NAMALWA (cell line): ENCODE results near the gene LRRC32.
"Not testable (repeated sequence)": the region's sequence is repeated elsewhere in the genome, so short reads cannot be mapped to it uniquely, and the experiment has no call there.

Experiments used
- DNase-seq: peaks from one replicate; pipeline ENCODE4 v3.0.0-alpha.2; 2015; ENCODE audit warnings: low spot score

LRRC32 gene

DNA sequence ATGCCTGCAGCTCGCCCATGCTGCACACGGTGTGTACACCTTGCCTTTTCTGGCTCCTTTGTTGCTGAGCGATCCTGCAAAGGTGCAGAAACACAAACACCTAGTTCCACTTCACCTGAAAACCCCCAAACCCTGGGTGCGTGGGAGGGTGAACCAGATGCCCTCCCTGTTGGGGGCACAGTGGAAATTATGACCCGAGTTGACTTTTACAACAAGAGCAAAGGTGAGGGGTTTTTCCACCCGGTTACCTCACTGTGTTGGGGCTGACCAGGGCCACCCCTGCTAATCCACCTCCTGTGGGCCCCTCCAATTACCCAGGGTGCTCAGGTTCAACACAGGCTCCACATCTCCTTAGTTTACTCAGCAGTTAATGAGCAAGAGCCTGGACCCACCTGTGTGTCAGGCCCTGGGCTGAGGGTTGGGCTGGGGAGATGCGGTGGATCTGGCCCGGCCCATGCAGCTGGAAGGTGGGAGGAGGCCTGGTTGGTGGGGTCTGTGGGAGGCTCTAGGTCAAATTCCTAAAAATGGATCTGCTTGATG, 42.1 kb downstream of the LRRC32 start:
- no peak for DNase-seq

DNA sequence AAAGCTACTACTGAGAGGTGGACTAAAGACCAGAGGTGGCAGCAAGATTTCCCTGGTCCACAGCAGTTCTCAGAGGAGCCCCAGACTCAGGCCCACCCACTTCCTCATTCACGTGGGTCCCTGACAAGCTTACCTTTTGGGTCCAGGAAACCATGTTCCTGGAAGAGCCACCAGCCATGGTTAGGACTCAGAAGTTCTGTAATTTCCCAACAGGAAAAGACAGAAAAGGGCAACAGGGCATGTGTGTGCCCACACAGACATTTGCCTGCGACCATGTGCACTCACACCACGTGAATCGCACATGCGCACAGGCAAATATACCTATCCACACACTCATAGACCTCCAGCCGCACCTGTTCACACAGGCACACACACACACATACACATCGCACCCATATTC, 42.9 kb downstream of the LRRC32 start:
- DNase-seq, result peak; percentile 22

DNA sequence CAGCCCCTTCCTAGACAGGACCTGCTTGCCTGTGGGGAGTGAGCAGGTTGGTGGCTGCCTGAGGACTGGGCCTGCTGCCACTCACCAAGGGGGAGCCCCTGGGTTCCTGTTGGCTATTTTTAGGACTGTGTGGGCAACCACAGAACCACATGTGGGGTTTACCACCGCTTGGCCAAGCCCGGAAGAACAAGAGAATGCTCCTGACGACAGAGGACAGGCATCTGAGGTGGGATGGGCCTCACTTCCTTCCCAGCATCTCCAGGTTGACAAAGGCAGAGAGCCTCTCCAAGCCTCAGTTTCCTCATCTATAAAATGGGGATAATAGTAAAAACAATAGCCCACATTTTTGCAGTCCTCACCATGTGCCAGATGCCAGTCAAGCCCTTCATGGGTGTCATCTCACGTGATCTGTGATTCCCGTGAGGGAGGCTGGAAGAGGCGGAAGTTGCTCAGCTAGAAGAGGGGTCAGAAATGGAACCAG, 43.6 kb downstream of the LRRC32 start:
- peak; percentile 83 for DNase-seq

DNA sequence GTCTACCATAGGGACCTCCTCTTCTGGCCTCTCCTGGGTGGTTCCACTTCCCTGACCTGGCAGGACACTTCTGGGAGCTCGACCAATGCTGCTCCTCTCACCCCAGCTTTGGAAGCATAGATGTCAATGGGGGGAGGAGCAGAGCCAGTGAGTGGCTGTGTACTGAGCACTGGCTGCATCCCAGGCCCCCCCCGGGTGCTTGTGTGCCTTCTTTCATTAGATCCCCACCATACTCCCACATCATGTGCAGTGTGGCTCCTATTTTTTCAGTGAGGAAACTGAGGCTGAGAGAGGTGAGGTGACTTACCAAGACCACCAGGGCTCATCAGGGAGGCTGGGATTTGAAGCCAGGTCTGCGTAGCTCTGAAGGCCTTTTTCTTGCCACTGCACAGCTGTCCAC, 44.3 kb downstream of the LRRC32 start:
- no peak for DNase-seq

DNA sequence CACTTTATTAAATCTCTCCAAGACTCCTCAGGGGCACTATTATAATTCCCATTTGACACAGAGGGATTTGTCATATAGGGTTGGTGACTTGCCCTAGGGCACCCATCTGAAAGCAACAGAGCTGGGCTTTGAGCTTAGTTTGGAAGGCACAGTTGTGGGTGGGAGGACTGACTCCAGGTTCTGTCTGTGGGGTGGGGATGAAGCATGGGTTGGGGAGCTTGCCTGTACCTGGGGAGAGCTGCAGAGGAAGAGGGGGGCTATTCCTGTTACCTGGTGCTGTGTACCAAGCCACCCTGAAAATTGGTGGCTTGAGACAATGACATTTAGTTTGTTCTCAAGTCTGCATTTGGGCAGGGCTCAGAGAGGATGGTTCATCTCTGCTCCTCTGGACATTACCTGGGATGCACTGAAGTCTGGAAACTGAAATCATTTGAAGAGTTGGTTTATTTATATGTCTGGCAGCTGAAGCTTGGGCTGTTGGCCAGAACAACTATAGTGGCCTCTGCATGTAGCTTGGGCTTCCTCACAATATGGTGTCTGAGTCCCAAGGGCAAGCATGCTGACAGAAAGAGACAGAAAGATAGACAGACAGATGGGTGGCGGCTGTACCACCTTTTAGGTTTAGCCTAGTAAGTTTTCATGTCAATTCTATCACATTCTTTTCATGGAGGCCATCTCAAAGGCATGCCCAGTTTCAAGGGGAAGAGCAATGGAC, 44.9 kb downstream of the LRRC32 start:
- DNase-seq, result no peak

DNA sequence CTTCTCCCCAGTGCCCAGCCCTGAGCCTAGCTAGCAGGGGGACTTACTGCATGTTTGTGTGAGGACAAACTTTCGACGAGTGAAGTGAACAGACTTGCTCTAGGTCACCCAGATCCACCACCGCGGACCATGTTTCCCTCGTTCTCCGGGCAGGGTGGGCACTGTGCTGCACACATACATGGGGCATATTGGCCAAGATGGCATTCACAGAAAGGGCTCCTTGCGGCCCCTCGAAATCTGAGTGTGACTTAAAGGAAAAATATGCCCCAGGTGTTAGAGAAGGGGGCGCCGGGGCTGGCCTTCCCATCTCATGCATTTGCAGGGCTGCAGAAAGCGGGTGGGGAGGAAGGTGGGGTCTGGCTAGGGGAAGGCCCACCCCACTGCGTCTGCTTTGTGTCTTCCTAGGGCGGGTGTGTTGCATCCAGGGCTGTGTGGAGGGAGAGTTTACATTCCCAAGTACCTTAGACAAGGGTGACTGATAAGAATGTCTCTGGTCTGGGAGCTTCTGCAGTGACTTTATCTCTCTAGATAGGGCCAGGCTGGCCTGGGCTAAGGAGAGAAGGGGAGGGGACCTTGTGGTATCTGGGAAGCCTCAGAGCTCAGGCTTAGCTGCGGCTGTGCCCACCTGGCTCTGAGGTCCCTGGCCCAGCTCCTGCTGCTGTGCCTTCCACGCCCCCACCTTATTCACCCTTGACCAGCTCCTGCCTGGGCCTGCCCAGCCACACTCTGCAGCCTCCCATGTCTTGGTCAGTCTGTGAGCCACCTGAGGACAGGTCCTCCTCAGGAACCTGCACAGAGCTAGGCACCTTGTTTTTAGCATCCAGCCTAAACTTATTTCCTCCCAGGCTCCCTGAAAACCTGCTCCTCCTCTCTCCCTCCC, 45.8 kb downstream of the LRRC32 start:
- DNase-seq, result no peak

DNA sequence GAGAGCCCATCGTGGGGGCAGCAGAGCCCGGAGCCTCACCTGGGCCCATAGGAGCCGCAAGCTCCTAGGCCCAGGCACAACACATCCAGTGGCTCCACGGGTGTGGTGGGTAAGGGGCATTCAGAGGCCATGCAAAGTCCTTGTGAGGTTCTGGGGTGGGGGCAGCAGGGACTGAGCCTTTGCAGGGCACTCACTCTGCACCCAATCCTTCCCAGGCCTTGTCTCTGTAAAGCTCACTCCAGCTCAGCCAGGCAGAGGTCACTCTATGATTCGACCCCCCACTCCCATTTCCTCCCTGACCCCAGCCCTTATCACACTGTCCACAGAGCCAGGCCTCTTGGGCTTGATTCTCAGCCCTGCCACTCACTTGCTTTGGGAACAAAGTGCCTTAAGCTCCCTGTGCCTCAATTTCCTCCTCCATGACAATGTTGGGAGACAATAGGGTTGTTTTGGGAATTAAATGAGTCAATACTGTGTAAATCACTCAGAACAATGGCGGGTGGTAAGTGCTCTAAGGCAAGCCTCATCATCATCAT, 46.6 kb downstream of the LRRC32 start:
- no peak for DNase-seq

DNA sequence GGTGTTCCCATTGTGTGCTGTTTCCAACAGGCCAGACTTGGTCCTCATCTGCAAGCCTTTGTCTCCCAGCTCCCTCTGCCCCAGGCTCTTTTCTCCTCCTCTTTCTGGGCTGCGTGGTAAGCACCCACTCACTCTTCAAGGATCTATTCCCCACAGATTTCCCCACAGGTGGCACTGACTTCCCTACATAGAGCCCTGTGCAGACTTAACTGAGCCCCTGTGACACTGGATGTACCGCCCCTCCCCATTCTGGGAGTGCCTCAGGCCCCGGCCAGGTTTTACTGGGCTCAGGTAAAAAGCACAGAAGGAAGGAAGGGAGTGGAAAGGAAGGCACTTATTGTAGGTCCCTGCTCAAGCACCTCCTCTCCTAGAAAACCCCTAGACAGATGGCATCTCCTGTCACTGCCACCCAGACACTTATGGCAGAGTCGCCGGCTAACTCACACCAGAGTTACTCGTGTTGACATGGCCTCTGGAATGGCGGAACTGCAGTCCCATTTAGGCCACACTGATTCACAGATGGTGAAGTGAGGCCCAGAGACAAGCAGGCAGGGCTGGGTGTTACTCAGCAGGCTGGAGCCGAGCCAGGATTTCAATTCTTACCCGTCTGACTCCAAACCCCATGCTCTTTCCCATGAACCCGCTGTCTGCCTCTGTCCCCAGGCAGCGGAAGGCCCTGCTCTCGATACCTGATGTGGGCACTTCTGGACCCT, 47.2 kb downstream of the LRRC32 start:
- no peak for DNase-seq

DNA sequence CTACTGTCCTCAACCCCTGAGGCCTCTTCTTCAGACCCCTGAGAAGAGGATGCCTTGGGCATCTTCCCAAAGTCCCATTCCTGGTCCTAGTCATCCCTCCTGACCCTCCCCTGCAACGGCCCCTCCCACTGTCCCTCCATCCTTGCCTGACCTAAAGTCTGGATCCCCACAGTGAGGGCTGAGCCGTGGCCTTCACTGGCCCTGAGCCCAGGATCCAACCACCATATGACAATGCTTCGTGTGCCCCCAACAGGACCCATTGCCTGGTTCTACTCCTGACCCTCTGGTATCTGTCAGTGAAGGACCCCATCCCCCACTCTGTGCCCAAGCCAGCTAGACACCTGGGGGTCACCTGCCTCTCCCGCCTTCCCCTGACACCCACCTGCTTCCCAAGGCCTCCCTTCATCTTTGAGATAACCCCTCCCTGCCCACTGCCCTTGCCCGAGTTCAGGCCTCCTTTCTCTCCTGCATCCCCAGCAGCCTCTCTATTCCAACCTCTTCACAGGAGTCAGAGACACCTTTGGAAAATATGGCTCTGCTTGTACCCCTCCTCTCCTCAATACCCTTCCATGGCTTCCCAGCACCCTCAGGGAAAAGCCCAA, 48.0 kb downstream of the LRRC32 start:
- DNase-seq, result no peak

DNA sequence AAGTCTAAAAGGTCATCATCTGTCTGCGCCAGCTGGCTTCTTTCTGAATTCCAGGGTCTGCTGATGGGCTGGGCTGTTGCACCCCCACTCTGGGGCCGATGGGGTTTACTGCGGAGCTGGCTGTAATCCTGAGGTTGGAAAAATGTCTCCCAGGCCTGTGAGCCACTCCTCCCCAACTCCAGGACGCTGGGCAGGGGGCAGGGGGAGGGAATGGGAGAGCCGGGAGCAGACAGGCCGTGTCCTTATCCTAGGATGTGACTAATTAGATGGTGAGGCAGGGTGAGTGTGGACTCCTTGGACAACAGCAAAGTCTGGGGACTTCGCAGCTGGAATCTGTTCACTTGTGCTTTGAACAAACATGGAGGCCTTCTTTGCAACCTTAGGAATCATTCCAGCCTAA, 48.7 kb downstream of the LRRC32 start:
- DNase-seq, result no peak

DNA sequence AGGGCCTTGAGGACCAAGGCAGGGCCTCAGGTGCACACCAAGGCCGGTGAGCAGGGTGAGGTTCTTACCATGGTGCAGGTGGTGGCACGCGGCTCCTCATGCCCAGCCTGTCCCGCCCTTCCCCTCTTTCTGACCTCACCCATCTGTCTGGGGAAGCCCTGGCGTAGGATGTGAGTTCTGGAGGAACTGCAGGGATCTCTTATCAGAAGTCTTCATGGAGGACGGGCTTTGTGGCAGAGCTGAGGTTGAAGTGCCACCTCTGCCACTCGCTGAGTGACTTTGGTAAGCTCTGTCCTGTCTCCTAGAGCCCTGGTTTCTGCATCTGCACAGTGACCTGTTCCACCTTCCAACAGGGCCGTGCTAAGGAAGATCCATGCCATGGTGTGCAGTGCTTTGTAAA, 49.1 kb downstream of the LRRC32 start:
- DNase-seq, result no peak

DNA sequence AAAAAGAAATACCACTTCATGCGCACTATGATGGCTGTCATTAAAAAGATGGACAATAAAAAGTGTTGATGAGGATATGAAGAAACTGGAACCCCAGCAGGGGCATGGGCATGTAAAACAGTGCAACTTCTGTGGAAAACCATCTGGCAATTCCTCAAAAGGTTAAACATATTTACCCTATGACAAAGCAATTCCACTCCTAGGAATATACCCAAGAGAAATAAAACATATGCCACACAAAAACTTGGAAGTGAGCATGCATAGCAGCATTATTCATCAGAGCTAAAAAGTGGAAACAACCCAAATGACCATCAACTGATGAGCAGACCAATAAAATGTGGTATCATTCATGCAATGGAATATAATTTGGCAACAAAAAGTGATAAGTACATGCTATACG, 50.1 kb downstream of the LRRC32 start:
- DNase-seq, result no peak

DNA sequence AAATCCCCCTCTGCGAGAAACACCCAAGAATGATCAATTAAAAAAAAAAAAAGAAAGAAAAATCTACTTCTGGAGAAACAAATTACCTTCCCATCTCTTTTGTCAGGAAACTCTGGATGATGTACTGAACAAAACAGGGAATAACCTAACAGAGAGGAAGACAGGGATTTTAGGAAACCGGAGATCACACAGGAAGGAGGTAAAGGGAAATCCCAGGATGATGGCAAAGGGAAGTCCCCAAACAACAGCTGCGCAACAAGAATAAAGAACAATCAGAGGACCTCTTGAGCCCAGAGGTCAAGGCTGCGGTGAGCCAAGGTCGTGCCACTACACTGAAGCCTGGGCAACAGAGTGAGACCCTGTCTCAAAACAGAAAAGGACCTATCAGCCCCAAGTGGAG, 50.7 kb downstream of the LRRC32 start:
- DNase-seq, result not testable (repeated sequence)

DNA sequence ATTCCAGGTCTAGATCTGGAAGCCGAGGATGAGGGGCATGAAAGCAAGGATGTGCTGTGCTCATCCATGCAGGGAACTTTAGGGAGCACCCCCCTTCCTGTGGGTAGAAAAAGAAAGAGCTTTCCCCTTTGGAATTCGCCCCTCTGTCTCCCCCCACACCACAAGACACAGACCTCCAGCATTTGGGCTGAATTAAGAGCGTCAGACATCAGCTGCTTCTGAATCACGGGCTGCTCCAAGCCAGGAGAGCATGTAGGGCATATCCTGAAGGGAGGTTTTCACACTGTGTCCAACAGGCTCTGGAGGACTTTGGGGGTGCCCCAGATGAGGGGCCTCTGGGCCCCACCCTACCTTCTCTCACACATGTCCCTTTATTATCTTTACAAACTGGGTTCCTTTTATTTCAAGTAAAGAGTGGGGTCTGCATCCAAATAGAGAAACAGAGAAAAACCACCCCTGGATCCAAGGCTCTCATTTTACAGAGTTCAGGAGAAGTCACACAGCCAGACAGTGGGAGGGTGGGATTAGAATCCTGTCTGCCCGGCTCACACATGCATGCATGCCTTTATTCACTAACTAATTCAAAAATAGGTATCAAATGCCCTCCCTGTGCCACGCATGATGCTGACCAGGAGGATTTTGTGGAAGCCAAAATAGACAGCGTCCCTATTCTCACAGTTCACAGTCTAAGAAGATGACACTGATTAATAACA, 52.8 kb downstream of the LRRC32 start:
- DNase-seq, result no peak

DNA sequence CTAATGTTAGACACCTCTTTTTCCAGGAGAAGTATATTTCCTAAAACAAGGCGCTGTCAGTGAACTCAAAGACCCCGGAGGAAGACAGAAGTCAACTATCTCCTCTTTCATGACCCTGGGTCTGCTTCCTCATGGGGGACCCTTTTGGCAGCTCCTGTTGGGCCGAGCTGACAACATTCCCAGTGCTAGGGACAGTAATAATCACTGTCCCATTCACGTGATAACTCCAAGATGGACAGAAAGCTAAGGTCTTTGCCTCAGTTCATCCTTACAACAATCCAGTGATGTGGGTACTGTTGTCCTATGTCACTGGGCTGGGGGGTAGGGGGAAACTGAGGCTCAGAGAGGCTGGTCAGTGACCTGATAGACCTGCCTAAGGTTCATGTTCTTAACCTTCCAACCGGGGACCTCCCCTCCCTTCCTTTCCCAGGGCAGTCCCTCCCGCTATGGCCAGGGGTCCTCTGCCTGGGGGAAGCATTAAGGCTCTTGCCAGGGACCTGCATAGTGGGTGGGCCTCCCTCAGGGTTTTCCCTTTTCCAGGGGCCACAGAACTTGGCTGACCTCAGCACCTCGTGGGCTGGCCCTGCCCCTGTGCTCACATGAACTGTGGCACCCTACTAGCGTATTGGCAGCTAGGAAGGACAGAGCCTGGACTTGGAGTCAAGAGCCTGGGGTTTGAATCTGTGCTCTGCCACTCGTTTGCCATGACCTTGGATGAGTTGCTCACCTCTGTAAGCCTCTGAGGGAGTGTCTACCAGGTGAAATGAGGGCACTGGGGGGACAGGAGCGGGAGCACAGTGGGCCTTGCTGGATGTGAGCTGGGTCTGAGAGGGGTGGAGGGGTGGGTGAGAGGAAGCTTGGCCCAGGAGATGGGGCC, 53.6 kb downstream of the LRRC32 start:
- no peak for DNase-seq

DNA sequence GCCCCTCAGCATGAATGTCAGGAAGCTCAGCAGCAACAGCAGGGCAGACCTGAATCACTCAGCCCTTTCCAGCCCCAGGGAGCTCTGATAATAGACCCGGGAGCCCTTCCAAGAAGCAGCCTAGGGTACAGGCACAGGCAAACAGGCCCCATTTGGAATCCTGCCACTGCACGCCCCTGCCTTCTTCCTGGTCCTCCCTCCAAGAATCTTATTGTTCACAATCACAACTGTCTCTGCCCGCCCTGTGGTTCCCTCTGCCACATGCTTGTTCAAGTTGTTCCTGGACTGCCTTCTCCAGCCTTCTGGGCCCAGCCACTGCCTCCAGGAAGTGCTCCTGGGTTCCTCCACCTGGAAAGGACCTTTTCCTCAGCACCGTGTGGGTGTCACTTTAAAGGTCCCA, 54.6 kb downstream of the LRRC32 start:
- DNase-seq, result no peak

DNA sequence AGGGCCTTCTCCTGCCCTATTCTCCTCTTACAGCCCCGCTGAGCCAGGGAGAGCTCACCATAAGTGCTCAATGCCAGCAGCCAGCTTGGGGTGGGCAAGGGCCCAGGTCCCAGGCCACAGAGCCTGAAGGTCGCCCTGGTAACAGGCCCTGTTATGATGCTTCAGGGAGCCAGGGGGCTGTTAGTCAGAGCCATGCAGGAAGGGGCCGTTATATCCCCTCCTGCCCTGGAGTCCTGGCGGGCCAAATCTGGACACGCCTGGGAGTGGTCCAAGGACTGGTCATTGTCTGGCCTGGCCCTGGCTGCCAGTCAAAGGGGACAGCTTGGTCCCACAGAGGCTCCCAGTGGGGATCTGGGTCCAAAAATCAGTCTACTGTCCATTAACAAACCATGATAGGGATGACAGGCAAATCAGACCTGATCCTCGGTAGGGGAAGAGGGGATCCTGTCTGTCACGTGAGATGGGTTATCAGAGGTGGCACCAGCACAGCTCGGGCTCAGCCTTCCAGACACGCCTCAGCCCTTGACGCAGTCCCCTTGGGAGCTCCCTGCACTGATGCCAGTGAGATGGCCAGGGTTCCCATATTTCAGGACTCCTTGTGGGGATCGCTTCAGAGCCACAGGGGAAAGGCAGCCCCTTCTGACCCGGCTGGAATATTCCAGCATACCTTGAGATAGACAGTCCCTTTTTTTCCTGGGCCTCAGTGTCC, 55.9 kb downstream of the LRRC32 start:
- DNase-seq, result no peak

DNA sequence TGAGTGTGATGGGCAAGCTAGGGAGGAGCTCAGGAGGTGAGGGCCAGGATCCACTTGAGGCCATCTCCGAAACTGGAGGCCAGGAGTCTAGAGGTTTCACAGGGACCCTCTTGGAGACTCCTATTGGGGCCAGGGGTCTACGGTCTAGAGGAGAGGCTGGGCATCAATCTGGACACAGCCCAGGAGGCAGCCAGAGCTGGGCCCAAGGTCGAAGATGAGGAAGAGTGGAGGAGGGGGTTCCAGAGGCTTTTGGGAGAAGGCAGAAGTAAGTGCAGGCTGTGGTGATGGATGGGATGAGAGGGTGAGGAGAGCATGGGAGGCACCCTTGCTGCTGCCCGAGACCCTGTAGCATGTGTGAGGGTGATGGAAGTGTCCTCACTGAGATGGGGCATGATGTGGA, 56.6 kb downstream of the LRRC32 start:
- no peak for DNase-seq

DNA sequence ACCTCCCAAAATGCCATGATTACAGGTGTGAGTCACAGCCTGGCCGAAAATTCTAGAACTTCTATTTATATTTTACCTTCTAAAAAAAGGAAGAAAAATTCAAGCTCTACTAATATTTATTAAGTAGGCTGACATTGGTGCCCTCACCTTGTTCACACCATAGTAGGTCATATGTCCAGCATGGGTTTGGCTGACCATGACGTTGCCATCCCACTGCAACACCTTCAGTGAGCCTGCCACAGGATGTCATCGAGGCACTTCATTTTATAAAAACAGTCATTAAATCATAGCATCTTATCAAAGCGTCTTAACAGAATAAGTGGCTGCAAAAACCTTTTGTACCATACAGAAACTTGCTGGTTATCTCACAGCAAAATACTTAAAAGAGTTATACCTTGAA, 58.3 kb downstream of the LRRC32 start:
- no peak for DNase-seq
